Peyer's patch (tissue), 4 donors: Measurements from ENCODE around the gene POLD2.

Source experiments
- POLR2A ChIP-seq, 2 donors: fragments of 450-650 bp; IDR thresholded peaks; one replicate each; pipeline ENCODE4 v1.5.1; 2017; ENCODE audit warnings: antibody characterized with exemption in 2 of 2, mild to moderate bottlenecking in 2 of 2, moderate library complexity in 2 of 2
- TF ChIP-seq, protein P1 (sequence below), 6 experiments: fragments of 450-650 bp in 4 of 6; fragments of 200-600 bp in 2 of 6; sonication (generic) in 1 of 6; IDR thresholded peaks; one replicate each; pipeline ENCODE4 v1.5.1; 2017 to 2019; ENCODE audit warnings: antibody characterized with exemption in 6 of 6, mild to moderate bottlenecking in 3 of 6, moderate library complexity in 1 of 6

DNA sequence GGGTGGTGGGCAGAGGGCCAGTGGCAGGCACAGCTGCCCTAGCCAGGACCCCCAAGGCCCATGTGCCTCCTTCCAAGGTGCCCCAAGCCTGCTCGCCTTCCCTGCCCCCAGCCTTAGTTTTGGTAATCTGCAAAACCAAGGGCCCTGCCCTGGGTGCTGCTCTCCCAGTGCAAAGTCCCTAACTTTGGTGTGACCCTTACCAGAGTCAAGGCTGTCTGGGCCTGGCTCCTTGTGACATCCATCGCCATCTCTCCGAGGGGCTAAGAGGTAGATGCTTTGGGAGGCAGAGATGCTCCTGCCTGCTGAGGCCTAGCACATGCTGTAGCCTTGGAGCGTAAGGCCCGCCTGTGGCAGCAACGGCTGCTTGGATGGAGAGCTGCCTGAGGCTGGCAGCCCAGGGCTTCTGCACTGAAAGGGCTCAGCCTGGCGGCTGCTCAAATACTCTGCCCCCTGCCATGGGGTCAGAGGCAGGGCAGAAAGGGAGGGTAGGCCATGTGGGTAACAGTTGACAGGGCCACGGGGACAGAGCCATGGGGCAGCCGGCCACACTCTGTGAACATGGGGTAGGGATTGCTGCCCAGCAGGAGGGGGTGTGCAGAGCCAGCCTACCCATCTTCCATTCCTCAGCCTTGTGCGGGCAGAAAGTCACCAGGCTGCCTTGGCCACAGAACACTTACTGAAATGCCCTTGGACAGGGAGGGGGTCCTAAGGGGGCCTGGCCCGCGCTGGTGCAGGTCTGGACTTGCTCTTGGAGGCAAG, 35.7 kb upstream of the POLD2 start:
- TF ChIP-seq, protein P1, sequence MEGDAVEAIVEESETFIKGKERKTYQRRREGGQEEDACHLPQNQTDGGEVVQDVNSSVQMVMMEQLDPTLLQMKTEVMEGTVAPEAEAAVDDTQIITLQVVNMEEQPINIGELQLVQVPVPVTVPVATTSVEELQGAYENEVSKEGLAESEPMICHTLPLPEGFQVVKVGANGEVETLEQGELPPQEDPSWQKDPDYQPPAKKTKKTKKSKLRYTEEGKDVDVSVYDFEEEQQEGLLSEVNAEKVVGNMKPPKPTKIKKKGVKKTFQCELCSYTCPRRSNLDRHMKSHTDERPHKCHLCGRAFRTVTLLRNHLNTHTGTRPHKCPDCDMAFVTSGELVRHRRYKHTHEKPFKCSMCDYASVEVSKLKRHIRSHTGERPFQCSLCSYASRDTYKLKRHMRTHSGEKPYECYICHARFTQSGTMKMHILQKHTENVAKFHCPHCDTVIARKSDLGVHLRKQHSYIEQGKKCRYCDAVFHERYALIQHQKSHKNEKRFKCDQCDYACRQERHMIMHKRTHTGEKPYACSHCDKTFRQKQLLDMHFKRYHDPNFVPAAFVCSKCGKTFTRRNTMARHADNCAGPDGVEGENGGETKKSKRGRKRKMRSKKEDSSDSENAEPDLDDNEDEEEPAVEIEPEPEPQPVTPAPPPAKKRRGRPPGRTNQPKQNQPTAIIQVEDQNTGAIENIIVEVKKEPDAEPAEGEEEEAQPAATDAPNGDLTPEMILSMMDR (IDR thresholded peaks at IDR 0.05), result no peak
- no peak for TF ChIP-seq POLR2A (IDR thresholded peaks at IDR 0.05)
